GM12878 (cell line): ENCODE data around the gene MIER1. TPM values are rescaled to one million over a fixed set of nuclear protein-coding genes. Genes with fewer than 3 reads are reported as not detected.

Source experiments
- ATAC-seq: fragments of 200-7000 bp; cut with Tn5 transposase; 3 replicates; pipeline ENCODE4 v1.9.1; 2020; ENCODE audit warnings: mild to moderate bottlenecking, moderate library complexity
- BruUV-seq: library from RNA; stranded (reverse); fragments of 400-500 nt; replicated peaks from 2 replicates; lab custom pipeline; 2021; lab: Mats Ljungman, UMichigan
- CTCF ChIA-PET: fragments of 300-600 bp; sonication (Branson Sonifier 250); formaldehyde crosslinking; extraction: SDS; loops from one replicate; lab custom pipeline; 2021; ENCODE audit warnings: inconsistent platforms; lab: Yijun Ruan, JAX
- POLR2A ChIA-PET: fragments of 350-600 bp; formaldehyde crosslinking; extraction: SDS; loops from one replicate; lab custom pipeline; 2021; ENCODE audit warnings: inconsistent platforms; lab: Charles Lee
- RAD21 ChIA-PET: fragments of 300-600 bp; sonication (Branson Sonifier 250); formaldehyde crosslinking; loops from one replicate; lab custom pipeline; 2023; ENCODE audit warnings: antibody characterized with exemption; ENCODE audit not compliant: unreplicated experiment; lab: Charles Lee
- SMC1A ChIA-PET: fragments of 300-600 bp; sonication (Branson Sonifier 250); formaldehyde crosslinking; loops from one replicate; lab custom pipeline; 2023; ENCODE audit not compliant: unreplicated experiment, uncharacterized antibody; lab: Charles Lee
- DNase-seq: peaks from one replicate; pipeline ENCODE4 v3.0.0-alpha.2; 2011; ENCODE audit warnings: low read depth, low spot score
- FAIRE-seq: peaks from 3 replicates; lab custom pipeline; 2011; peaks lifted over from hg19 to GRCh38; lab: Jason Lieb, UNC
- H2AFZ ChIP-seq: 2 replicates; pipeline ENCODE4 v1.6.0; 2011; ENCODE audit warnings: low read depth, low read length, control low read depth; ENCODE audit not compliant: control insufficient read depth
- H3K27ac ChIP-seq: 2 replicates; pipeline ENCODE4 v1.5.1; 2011; ENCODE audit warnings: control low read depth; ENCODE audit not compliant: control insufficient read depth, insufficient read depth
- H3K27me3 ChIP-seq, 2 experiments: replicated peaks in 1 of 2; 2 replicates each; pipeline versions ENCODE4 v1.6.0 to v1.6.1; 2011; ENCODE audit warnings: low read length in 1 of 2; ENCODE audit not compliant: control insufficient read depth in 2 of 2, insufficient read depth in 2 of 2
- H3K36me3 ChIP-seq, 2 experiments: 2 replicates each; pipeline ENCODE4 v1.5.1; 2011; ENCODE audit warnings: low read length in 1 of 2; ENCODE audit not compliant: control insufficient read depth in 2 of 2, insufficient read depth in 2 of 2
- H3K4me1 ChIP-seq: 2 replicates; pipeline ENCODE4 v1.6.1; 2011; ENCODE audit warnings: mild to moderate bottlenecking, low read length, moderate library complexity, mixed read lengths; ENCODE audit not compliant: control insufficient read depth, insufficient read depth
- H3K4me2 ChIP-seq: 2 replicates; pipeline ENCODE4 v1.6.0; 2011; ENCODE audit warnings: control low read depth; ENCODE audit not compliant: control insufficient read depth, insufficient read depth
- H3K4me3 ChIP-seq: fragments of 200-600 bp; sonication (generic); 2 replicates; pipeline ENCODE4 v1.5.1; 2016
- H3K79me2 ChIP-seq: 2 replicates; pipeline ENCODE4 v1.6.0; 2011; ENCODE audit warnings: low read length; ENCODE audit not compliant: control insufficient read depth, insufficient read depth
- H3K9ac ChIP-seq: 2 replicates; pipeline ENCODE4 v1.8.0; 2011; ENCODE audit warnings: low read length, control low read depth, mixed read lengths; ENCODE audit not compliant: control insufficient read depth, insufficient read depth
- H3K9me3 ChIP-seq: replicated peaks from 3 replicates; pipeline ENCODE4 v1.5.1; 2011; ENCODE audit warnings: mild to moderate bottlenecking, low read length; ENCODE audit not compliant: control insufficient read depth, insufficient read depth
- H4K20me1 ChIP-seq: 2 replicates; pipeline ENCODE4 v1.6.0; 2011; ENCODE audit not compliant: control insufficient read depth, insufficient read depth
- BHLHE40 ChIP-seq, 2 experiments: fragments of 450-650 bp in 1 of 2; IDR thresholded peaks; 2 replicates each; pipeline ENCODE4 v1.6.1; 2011 to 2017; ENCODE audit warnings: low read depth in 2 of 2, borderline replicate concordance in 1 of 2, improper control_type of control experiment in 1 of 2, low read length in 1 of 2, mild to moderate bottlenecking in 1 of 2
- BRCA1 ChIP-seq: IDR thresholded peaks from 2 replicates; pipeline ENCODE4 v1.6.1; 2011; ENCODE audit warnings: low read depth, low read length, improper control_type of control experiment
- DPF2 ChIP-seq: fragments of 450-650 bp; IDR thresholded peaks from 2 replicates; pipeline ENCODE4 v1.6.1; 2017; ENCODE audit warnings: mild to moderate bottlenecking
- ESRRA ChIP-seq: IDR thresholded peaks from 2 replicates; pipeline ENCODE4 v1.6.1; 2012; ENCODE audit warnings: mild to moderate bottlenecking, low read length, improper control_type of control experiment
- HDAC6 ChIP-seq: fragments of 200-600 bp; sonication (generic); IDR thresholded peaks from one replicate; pipeline ENCODE4 v1.8.0; 2017; ENCODE audit warnings: antibody characterized with exemption; ENCODE audit not compliant: unreplicated experiment
- JUNB ChIP-seq: IDR thresholded peaks from 2 replicates; pipeline ENCODE4 v1.6.1; 2016; ENCODE audit warnings: antibody characterized with exemption, mild to moderate bottlenecking
- LARP7 ChIP-seq: fragments of 450-650 bp; IDR thresholded peaks from 2 replicates; pipeline ENCODE4 v1.6.1; 2017; ENCODE audit warnings: mild to moderate bottlenecking
- MEF2B ChIP-seq: fragments of 450-650 bp; IDR thresholded peaks from 2 replicates; pipeline ENCODE4 v1.6.1; 2018; ENCODE audit warnings: mild to moderate bottlenecking, moderate library complexity; ENCODE audit not compliant: partially characterized antibody, poor library complexity, severe bottlenecking
- MLLT1 ChIP-seq: fragments of 450-650 bp; IDR thresholded peaks from 2 replicates; pipeline ENCODE4 v1.6.1; 2016; ENCODE audit warnings: mild to moderate bottlenecking
- MXI1 ChIP-seq: fragments of 150-350 bp; IDR thresholded peaks from 2 replicates; pipeline ENCODE4 v1.6.1; 2011; ENCODE audit warnings: low read depth, mild to moderate bottlenecking, inconsistent platforms, low read length, improper control_type of control experiment
- MYC ChIP-seq: IDR thresholded peaks from 2 replicates; pipeline ENCODE4 v1.6.1; 2011; ENCODE audit warnings: mild to moderate bottlenecking, low read length, moderate library complexity, inconsistent platforms; ENCODE audit not compliant: insufficient read depth, insufficient replicate concordance, insufficient read length, severe bottlenecking
- NBN ChIP-seq: fragments of 450-650 bp; IDR thresholded peaks from 2 replicates; pipeline ENCODE4 v1.6.1; 2016
- NR2F1 ChIP-seq: fragments of 450-650 bp; conservative IDR thresholded peaks from 2 replicates; pipeline ENCODE4 v1.6.1; 2017; ENCODE audit warnings: mild to moderate bottlenecking
- POLR2A ChIP-seq: IDR thresholded peaks from 2 replicates; pipeline ENCODE4 v1.6.1; 2011; ENCODE audit warnings: low read depth, mild to moderate bottlenecking, low read length
- RELB ChIP-seq: fragments of 450-650 bp; IDR thresholded peaks from 2 replicates; pipeline ENCODE4 v1.6.1; 2017; ENCODE audit warnings: low read depth, mild to moderate bottlenecking, moderate library complexity
- ZNF207 ChIP-seq: fragments of 450-650 bp; IDR thresholded peaks from 2 replicates; pipeline ENCODE4 v1.6.1; 2014; ENCODE audit warnings: antibody characterized with exemption, mild to moderate bottlenecking, borderline replicate concordance
- ZNF24 ChIP-seq: fragments of 450-650 bp; IDR thresholded peaks from 2 replicates; pipeline ENCODE4 v1.6.1; 2017; ENCODE audit warnings: antibody characterized with exemption, mild to moderate bottlenecking
- WGBS: methylation state at CpG from one replicate; pipeline ENCODE4 v1.1.6; 2016; ENCODE audit warnings: low lambda C conversion rate; ENCODE audit not compliant: insufficient replicate concordance, insufficient coverage; ENCODE audit errors: missing lambda C conversion rate; 5-methylcytosine and 5-hydroxymethylcytosine counted together
- in situ Hi-C: fragments of 300-500 bp; cut with MboI; formaldehyde crosslinking; loops from 9 replicates; pipeline ENCODE4 v1.14.3; 2018; ENCODE audit warnings: mixed read lengths
- intact Hi-C: fragments of 100-400 bp; cut with micrococcal nuclease; formaldehyde crosslinking; loops from one replicate; pipeline ENCODE4 v1.14.2; 2022; ENCODE audit not compliant: unreplicated experiment
- polyA plus RNA-seq, 11 experiments: library from polyadenylated mRNA; depleted of rRNA in 4 of 11; unstranded in 6 of 11; stranded (reverse) in 5 of 11; fragments of >200 nt; fragmentation: Nextera tagmentation in 4 of 11; fragmentation: Illumina TruSeq in 1 of 11; extraction: Ambion mirVana in 4 of 11; extraction: Trizol in 1 of 11; gene quantifications; 1 replicate in 1 of 11; 2 replicates in 10 of 11; pipeline versions ENCODE4 v1.2.1 to v1.2.3, GENCODE V29; 2011 to 2016; ENCODE audit warnings: inconsistent platforms in 2 of 11, missing spikeins in 2 of 11, low read depth in 1 of 11
- total RNA-seq, 4 experiments: library from RNA; depleted of rRNA in 3 of 4; stranded (reverse); fragments of >200 nt in 3 of 4; fragmentation: Illumina TruSeq in 1 of 4; extraction: Trizol in 1 of 4; gene quantifications; 2 replicates each; pipeline versions ENCODE4 v1.2.1 to v1.2.3, GENCODE V29; 2013 to 2021
- TF ChIP-seq, protein P1 (sequence below): fragments of 450-650 bp; IDR thresholded peaks from 2 replicates; pipeline ENCODE4 v1.6.1; 2017; ENCODE audit warnings: mild to moderate bottlenecking, low read depth, inconsistent platforms; ENCODE audit not compliant: poor library complexity, severe bottlenecking

Gene MIER1
- total and polyA plus RNA-seq, 10 of the 15 experiments (the other 5 are each of a cell fraction or from before 2014, with no cell fraction given): 13.6 to 39.8 (median 25.7) TPM

- Histone ChIP-seq H3K27me3 (no peaks in the 10 kb centered on the region), H3K4me1 (no peaks in the 10 kb centered on the region), H2AFZ (no peak overlapping the region), H3K36me3 (no peaks in the 10 kb centered on the region), H3K9me3 (no peaks in the 10 kb centered on the region; the same call in 2 of the 3 replicates), H4K20me1 (no peaks in the 10 kb centered on the region), H3K79me2 (no peaks in the 10 kb centered on the region), H3K27ac (no peak overlapping the region), H3K9ac (no peak overlapping the region), H3K4me3 (no peak overlapping the region), H3K4me2 (no peak overlapping the region)
- WGBS: 59% methylated on average over 2 of the region's 2 CpGs
- RAD21 ChIA-PET: no interaction called here
- TF ChIP-seq MYC (no peak), POLR2A (no peak), HDAC6 (no peak), ESRRA (no peak), MLLT1 (no peak), RELB (no peak), MXI1 (no peak), LARP7 (no peak), NR2F1 (no peak), BHLHE40 (IDR thresholded peaks at IDR 0.05; ENCODE audit: borderline replicate concordance in 1 of 2, low read depth in 2 of 2, low read length in 1 of 2) (no peak), MEF2B (no peak), ZNF24 (no peak), BRCA1 (no peak), ZNF207 (no peak), NBN (no peak), JUNB (no peak), DPF2 (no peak)
- TF ChIP-seq, protein P1, sequence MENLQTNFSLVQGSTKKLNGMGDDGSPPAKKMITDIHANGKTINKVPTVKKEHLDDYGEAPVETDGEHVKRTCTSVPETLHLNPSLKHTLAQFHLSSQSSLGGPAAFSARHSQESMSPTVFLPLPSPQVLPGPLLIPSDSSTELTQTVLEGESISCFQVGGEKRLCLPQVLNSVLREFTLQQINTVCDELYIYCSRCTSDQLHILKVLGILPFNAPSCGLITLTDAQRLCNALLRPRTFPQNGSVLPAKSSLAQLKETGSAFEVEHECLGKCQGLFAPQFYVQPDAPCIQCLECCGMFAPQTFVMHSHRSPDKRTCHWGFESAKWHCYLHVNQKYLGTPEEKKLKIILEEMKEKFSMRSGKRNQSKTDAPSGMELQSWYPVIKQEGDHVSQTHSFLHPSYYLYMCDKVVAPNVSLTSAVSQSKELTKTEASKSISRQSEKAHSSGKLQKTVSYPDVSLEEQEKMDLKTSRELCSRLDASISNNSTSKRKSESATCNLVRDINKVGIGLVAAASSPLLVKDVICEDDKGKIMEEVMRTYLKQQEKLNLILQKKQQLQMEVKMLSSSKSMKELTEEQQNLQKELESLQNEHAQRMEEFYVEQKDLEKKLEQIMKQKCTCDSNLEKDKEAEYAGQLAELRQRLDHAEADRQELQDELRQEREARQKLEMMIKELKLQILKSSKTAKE: no peak
- CTCF ChIA-PET: no interaction called here
- intact Hi-C loops: no loop called here
- in situ Hi-C loops: no loop called here
- POLR2A ChIA-PET: no interaction called here
- SMC1A ChIA-PET: no interaction called here
- FAIRE-seq (no peak), DNase-seq (no peak), ATAC-seq (no peak)
- no TSS peak for BruUV-seq
These were observed 8.5 kb upstream of the MIER1 start for GRCh38 chr1:66916320-66916719.
